ENCODE results near the gene KRT26. TPM values are rescaled to one million over a fixed set of nuclear protein-coding genes. Genes with fewer than 3 reads are reported as not detected.
"Not testable (repeated sequence)": the region's sequence is repeated elsewhere in the genome, so short reads cannot be mapped to it uniquely, and the experiment has no call there.

The KRT26 gene
- total RNA-seq, 2 donors from 2014 or later = not detected

- TF ChIP-seq POLR2A (IDR thresholded peaks at IDR 0.05) (no peak), CTCF (IDR thresholded peaks at IDR 0.05) (no peak)
- no peak for ATAC-seq
- intact Hi-C loops (cut with DNase I) = no loop called here
- Histone ChIP-seq H3K4me3 (no peak within 1 kb of the TSS), H3K9me3 (peaks cover 0 to 4% (median 0%) of the 10 kb centered on the region in 3 donors), H3K27me3 (no peaks in the 10 kb centered on the region), H3K27ac (no peak within 1 kb of the TSS), H3K36me3 (replicated peaks in 1 of 2; ENCODE audit: insufficient read depth in 1 of 2, low read depth in 2 of 2) (no peaks in the 10 kb centered on the region), H3K4me1 (no peaks in the 10 kb centered on the region)
- no peak for DNase-seq
- WGBS, 2 donors = 47 to 63% methylated on average over 4 of the region's 4 CpGs
Observed at GRCh38 chr17:40755231-40755630, 16.8 kb downstream of the KRT26 start, which contains the start of gene KRT25. TSS of gene KRT25 (minus strand) at chr17:40755331. CDS start at chr17:40755271, 60 bp downstream.

GRCh38 chr17:40753804-40754203, 18.2 kb downstream of the KRT26 start:
- no peaks in the 10 kb centered on the region for H3K27me3 ChIP-seq

GRCh38 chr17:40751065-40751464, 20.9 kb downstream of the KRT26 start:
- H3K27me3 ChIP-seq = peaks cover 0 to 3% of the 10 kb centered on the region in 2 donors
- H3K9me3 ChIP-seq = no peaks in the 10 kb centered on the region
- no peaks in the 10 kb centered on the region for H3K4me1 ChIP-seq
- intact Hi-C loops (cut with DNase I) = no loop called here
- WGBS, 2 donors = 52 to 71% methylated on average over 2 to 14 of the region's 14 CpGs
- DNase-seq (no peak), ATAC-seq (no peak)
- no peak overlapping the region for H3K4me3 ChIP-seq
- H3K27ac ChIP-seq = no peak overlapping the region
- no peak for TF ChIP-seq POLR2A (IDR thresholded peaks at IDR 0.05)
- TF ChIP-seq CTCF (IDR thresholded peaks at IDR 0.05) = no peak
- no peaks in the 10 kb centered on the region for H3K36me3 ChIP-seq (replicated peaks in 1 of 2; ENCODE audit: insufficient read depth in 1 of 2, low read depth in 2 of 2)

More at GRCh38 chr17:40753804-40754203, 18.2 kb downstream of the KRT26 start:
- WGBS, 2 donors = 63 to 66% methylated on average over 3 of the region's 3 CpGs
- Histone ChIP-seq H3K4me1 (no peaks in the 10 kb centered on the region), H3K9me3 (no peaks in the 10 kb centered on the region), H3K4me3 (no peak overlapping the region), H3K27ac (no peak overlapping the region), H3K36me3 (replicated peaks in 1 of 2; ENCODE audit: insufficient read depth in 1 of 2, low read depth in 2 of 2) (no peaks in the 10 kb centered on the region)
- TF ChIP-seq CTCF (IDR thresholded peaks at IDR 0.05) = no peak
- TF ChIP-seq POLR2A (IDR thresholded peaks at IDR 0.05) = no peak
- intact Hi-C loops (cut with DNase I) = no loop called here
- DNase-seq (no peak), ATAC-seq (no peak)

GRCh38 chr17:40750391-40750790, 21.6 kb downstream of the KRT26 start:
- intact Hi-C loops (cut with DNase I) = no loop called here
- ATAC-seq = no peak
- DNase-seq = no peak
- H3K4me1 ChIP-seq = no peaks in the 10 kb centered on the region
- H3K4me3 ChIP-seq = no peak overlapping the region
- H3K9me3 ChIP-seq = no peaks in the 10 kb centered on the region
- 71 to 78% methylated on average over 6 of the region's 6 CpGs for WGBS, 2 donors
- TF ChIP-seq POLR2A (IDR thresholded peaks at IDR 0.05) (no peak), CTCF (IDR thresholded peaks at IDR 0.05) (no peak)
- H3K27ac ChIP-seq = no peak overlapping the region
- H3K36me3 ChIP-seq (replicated peaks in 1 of 2; ENCODE audit: insufficient read depth in 1 of 2, low read depth in 2 of 2) = no peaks in the 10 kb centered on the region
- H3K27me3 ChIP-seq = peaks cover 0 to 3% of the 10 kb centered on the region in 2 donors

- intact Hi-C loops (cut with DNase I); H3K4me3 ChIP-seq; H3K4me1 ChIP-seq; H3K27me3 ChIP-seq; DNase-seq; H3K36me3 ChIP-seq (replicated peaks in 1 of 2; ENCODE audit: insufficient read depth in 1 of 2, low read depth in 2 of 2); H3K9me3 ChIP-seq; H3K27ac ChIP-seq; ATAC-seq: not testable (repeated sequence)
- 47 to 58% methylated on average over 1 of the region's 1 CpG for WGBS, 2 donors
Observed at GRCh38 chr17:40748666-40749065, 23.3 kb downstream of the KRT26 start.

All from body of pancreas (tissue), 4 donors.